HG03565 (cell line): ENCODE measurements around the gene WDR18.

Source experiments
- ATAC-seq: cut with Tn5 transposase; IDR thresholded peaks from one replicate; pipeline ENCODE4 v1.9.1; 2021; ENCODE audit warnings: mild to moderate bottlenecking, moderate library complexity; ENCODE audit not compliant: unreplicated experiment

Gene WDR18, protein sequence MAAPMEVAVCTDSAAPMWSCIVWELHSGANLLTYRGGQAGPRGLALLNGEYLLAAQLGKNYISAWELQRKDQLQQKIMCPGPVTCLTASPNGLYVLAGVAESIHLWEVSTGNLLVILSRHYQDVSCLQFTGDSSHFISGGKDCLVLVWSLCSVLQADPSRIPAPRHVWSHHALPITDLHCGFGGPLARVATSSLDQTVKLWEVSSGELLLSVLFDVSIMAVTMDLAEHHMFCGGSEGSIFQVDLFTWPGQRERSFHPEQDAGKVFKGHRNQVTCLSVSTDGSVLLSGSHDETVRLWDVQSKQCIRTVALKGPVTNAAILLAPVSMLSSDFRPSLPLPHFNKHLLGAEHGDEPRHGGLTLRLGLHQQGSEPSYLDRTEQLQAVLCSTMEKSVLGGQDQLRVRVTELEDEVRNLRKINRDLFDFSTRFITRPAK

DNA sequence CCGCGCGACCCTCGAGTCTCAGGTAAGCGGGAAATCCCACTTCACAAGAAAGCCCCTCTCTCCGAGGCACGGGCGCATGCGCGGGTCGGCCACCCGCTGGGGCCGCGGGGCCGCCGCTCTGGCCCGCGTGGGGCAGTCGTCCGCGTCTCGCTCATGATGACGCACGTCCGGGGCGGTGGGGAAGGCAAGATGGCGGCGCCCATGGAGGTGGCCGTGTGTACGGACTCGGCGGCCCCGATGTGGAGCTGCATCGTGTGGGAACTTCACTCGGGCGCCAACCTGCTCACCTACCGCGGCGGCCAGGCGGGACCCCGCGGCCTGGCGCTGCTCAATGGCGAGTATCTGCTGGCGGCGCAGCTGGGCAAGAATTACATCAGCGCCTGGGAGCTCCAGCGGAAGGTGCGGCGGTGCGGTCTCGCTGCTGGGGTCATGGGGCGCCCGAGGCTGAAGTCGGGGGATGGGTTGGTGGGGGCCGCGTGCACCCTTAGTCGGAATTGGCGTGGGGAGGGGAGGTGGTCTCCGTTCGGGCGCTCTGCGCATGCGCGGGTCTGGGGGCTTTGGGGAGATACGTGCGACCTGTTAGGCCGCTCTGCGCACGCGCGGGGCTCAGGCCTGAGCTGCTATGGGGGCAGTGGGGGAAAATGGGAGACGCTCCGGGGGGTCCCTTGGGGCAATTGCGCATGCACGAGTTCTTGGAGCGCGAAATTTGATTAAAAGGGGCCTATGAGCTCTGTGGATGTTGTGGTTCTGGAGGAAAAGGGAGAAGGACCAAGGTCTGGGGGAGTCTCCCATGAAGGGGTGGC, at the start of gene WDR18:
TSS of gene WDR18 (plus strand) at position 181 of the 803 bp plus-strand sequence. CDS start at position 190, 9 bp downstream.
- peak; percentile 53 for ATAC-seq

DNA sequence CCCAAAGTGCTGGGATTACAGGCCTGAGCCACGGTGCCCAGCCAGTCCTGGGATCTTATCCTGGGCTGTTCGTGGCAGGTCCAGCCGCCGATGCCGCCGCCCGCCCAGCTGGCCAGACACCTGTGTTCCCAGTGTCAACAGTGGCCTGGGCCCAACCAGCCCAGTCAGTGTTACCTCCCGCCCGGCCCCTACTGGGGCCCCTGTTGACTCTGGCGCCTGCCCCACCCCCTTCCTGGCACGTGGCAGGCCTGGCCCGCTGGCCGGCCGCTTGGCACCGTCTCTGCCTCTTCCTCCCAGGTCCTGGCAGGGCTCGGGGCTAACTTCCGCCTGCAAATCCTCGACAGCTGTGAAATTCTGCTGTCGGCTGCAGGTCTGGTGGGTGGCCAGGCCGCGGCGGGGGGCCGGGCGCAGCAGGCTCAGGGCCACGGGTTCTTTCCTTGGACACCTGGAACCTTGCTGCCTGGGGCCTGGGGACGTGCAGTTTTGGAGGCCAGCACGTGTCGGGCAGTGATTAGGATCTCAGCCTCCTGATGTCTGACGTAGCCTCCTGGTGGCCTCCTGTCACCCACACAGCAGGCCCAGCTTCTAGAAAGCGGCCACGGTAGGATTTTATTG, 49.2 kb upstream of the WDR18 start:
- ATAC-seq: no peak

- ATAC-seq: no peak
These were observed 48.0 kb upstream of the WDR18 start for GRCh38 chr19:936175-936546.

DNA sequence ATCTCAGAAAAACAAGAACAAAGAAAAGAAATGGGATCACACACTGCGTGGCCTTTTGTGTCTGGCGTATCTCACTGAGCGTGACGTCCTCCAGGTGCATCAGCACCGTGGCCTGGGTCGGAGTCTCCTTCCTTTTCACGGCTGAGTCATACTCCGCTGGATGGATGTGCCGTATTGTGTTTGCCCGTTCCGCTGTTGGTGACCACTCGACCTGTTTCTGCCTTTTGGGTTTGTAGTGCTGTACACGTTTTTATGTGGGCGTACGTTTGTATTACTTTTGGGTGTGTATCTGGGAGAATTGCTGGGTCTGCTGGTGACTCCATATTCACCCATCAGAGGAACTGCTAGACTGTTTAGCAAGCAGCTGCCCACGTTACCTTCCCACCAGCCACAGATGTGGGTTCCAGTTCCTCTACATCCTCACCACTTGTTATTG, 46.9 kb upstream of the WDR18 start:
- ATAC-seq: no peak

- no peak for ATAC-seq
These were observed 45.8 kb upstream of the WDR18 start for GRCh38 chr19:938233-938923.

- ATAC-seq: no peak
These were observed 44.7 kb upstream of the WDR18 start for GRCh38 chr19:939439-939838.

DNA sequence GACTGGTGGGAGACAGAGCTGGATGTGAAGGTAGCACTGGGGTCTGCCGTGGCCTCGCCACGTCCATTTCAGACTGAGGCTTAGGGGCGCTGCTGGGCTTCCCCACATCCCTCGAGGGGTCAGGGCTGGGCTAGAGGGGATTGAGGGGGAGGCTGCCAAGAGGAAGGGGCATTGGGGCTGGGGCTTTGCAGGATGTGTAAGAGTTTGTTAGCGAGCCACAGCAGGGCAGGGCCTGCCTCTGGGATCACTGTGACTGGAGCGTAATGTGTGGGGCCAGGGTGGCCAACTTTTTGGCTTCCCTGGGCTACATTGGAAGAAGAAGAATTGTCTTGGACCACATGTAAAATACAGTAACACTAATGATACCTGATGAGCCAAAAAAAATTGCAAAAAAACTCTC, 44.2 kb upstream of the WDR18 start:
- ATAC-seq: no peak

DNA sequence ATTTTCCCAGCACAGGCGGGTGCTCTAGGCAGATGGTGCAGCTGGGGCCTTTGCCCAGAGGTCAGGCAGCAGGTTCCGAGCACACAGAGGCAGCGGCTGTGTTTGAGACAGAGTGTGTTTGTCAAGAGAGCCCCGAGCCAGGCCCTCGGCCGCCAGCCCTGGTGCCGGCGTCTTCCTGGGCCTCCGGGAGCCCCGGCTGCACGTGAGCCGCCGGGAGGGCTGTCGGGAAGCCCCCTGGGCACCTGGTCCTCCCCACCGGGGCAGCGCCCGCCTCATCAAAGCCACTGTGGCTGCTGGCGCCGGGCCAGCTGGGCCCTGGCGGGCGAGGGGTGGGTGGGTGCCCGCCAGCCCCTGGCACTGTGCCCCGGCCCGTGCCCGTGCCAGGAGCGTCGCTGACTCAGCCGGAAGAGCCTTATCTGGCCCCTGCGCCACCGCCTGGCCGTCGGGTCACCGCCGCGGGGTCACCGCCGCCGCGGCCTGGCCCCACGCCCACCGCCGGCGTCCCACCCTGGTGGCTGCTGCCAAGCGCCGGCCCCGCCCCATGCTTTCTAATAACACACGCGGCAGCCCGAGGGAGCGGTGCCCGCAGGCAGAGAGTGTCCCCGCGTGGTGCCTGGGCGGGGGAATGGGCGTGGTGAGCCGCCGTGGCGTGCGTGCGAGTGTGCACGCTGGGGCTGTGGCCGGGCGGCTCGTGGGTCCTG, 43.4 kb upstream of the WDR18 start:
- ATAC-seq: no peak

GRCh38 chr19:941292-942132, 42.6 kb upstream of the WDR18 start:
- ATAC-seq: no peak

- no peak for ATAC-seq
These were observed 42.0 kb upstream of the WDR18 start for GRCh38 chr19:942133-942645.

GRCh38 chr19:943551-944170, 40.5 kb upstream of the WDR18 start:
- no peak for ATAC-seq

DNA sequence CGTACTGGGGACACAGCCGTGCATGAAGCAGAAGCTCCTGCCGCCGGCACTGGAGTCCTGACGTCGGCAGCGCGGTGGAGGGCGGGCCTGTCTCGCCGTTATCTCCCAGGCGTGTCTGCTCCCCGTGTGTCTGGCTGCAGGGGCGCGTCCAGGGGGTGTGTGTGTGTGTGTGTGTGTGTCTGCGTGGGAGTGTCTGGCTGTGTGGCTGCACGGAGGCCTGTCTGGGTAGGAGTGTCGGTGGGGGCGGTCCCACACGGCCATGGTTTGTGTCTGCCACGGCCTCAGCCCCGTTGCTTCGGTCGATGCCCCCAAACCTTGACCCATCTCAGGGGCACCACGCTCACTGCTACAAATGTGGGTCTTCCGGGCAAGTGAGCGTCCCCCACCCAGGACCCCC, 40.0 kb upstream of the WDR18 start:
- no peak for ATAC-seq

GRCh38 chr19:944663-945241, 39.4 kb upstream of the WDR18 start:
- ATAC-seq: no peak

DNA sequence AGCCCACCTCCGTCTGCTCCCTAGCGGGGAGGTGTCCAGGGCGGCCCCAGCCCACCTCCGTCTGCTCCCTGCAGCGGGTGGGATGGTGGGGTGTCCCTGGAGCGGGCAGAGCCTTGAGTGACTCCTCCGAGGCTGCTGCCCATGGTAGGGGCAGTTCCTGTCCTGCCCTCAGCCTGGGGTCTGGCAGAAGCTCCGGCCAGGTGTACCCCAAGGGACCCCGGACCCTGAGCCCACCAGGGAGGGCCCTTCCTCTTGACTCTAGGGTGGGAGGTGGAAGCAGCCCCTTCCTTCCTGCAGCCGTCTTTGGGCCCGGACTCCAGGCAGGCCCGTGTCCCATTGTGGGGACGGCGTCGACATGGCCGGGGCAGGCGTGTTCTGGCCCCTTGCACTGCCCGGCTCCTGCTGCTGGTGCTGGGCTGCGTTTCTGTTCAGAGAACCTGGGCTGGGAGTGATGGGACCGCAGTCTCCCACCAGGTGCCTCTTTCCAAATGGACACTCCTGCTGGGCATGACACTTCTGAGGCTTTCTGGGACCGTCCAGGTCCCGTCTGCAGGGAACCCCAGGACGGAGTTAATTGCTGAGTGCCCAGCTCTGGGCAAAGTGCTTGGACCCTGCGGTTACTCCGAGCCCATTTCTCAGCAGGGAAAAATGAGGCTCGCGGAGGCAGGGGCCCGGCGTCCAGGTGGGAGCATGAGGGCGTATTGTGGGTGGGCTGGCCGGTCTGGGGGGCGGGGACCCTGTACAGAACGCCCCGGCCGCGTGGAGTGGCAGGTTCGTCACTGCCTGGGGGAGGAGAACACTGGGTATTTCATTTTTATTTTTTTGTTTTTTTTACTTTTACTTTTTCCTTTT, 38.5 kb upstream of the WDR18 start:
- ATAC-seq: no peak

DNA sequence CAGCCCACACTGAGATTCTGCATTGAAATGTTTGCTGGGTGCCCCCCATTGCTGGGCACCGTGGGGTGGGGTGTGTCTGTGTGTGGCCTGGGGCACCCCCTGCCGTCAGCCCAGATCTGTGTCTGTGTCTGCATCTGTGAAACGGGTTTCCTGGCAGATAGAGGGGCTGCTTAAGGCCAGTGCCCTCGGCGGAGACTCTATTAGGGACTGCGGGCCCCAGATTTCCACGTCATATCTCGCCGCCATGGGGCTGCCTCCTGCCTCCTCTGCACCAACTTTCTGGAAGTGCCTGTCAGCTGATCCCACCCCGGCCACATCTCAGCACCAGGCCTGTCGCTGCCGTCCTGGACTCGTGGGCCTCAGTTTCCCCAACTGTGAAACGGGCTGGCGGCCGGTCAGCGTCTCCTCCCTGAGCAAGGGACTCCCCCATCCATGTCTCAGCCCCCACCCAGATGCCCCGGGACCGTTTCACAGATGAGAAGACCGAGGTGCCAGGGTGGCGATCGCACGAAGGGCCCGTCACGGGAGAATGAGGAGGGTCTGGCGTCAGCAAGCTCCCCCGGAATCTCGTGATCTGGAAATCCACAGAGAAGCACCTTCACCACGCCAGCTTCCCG, 36.9 kb upstream of the WDR18 start:
- no peak for ATAC-seq

- ATAC-seq: peak; percentile 51
These were observed 36.2 kb upstream of the WDR18 start for GRCh38 chr19:947707-948539.
